Body of pancreas (tissue), 4 donors: Measurements from ENCODE around the gene ERC2. TPM values are rescaled to one million over a fixed set of nuclear protein-coding genes. Genes with fewer than 3 reads are reported as not detected.

Experiments
- ATAC-seq: fragments of 150-250 bp; one replicate; pipeline ENCODE4 v1.9.1; 2016
- DNase-seq, 4 donors: peaks; one replicate each; pipeline ENCODE4 v3.0.0-alpha.2; 2019
- H3K27ac ChIP-seq, 4 donors: fragments of 200-600 bp; sonication (generic); 1 replicate in 3 of 4; 2 replicates in 1 of 4; pipeline versions ENCODE4 v1.5.1 to v1.6.1; 2016 to 2019; ENCODE audit warnings: mild to moderate bottlenecking in 1 of 4, mixed read lengths in 1 of 4, moderate library complexity in 1 of 4
- H3K27me3 ChIP-seq, 2 donors: fragments of 200-600 bp; sonication (generic); one replicate each; pipeline ENCODE4 v1.6.0; 2016; ENCODE audit warnings: mild to moderate bottlenecking in 1 of 2
- H3K36me3 ChIP-seq, 2 donors: fragments of 200-600 bp; sonication (generic); replicated peaks in 1 of 2; 2 replicates each; pipeline ENCODE4 v1.5.1; 2016; ENCODE audit warnings: low read depth in 2 of 2; ENCODE audit not compliant: insufficient read depth in 1 of 2
- H3K4me1 ChIP-seq: fragments of 200-600 bp; sonication (generic); one replicate; pipeline ENCODE4 v1.6.0; 2016
- H3K4me3 ChIP-seq, 2 donors: fragments of 200-600 bp; sonication (generic); 1 replicate in 1 of 2; 2 replicates in 1 of 2; pipeline ENCODE4 v1.5.1; 2016 to 2019
- H3K9me3 ChIP-seq, 3 donors: fragments of 200-600 bp; sonication (generic); 1 replicate in 2 of 3; 2 replicates in 1 of 3; pipeline ENCODE4 v1.5.1; 2016
- POLR2A ChIP-seq, 3 donors: fragments of 450-650 bp; IDR thresholded peaks; one replicate each; pipeline ENCODE4 v1.6.1; 2016; ENCODE audit warnings: antibody characterized with exemption in 3 of 3, mild to moderate bottlenecking in 2 of 3
- WGBS, 2 donors: methylation state at CpG; one replicate each; pipeline ENCODE4 v1.1.5; 2017; 5-methylcytosine and 5-hydroxymethylcytosine counted together
- intact Hi-C: fragments of 100-400 bp; cut with DNase I; formaldehyde crosslinking; loops from one replicate; pipeline ENCODE4 v1.15.1; 2023
- total RNA-seq, 2 donors: library from RNA; depleted of rRNA; stranded (reverse); fragments of >200 nt; gene quantifications; one replicate each; pipeline ENCODE4 v1.1.0, GENCODE V29; 2016
- TF ChIP-seq, protein P1 (sequence below), 7 experiments: fragments of 450-650 bp in 4 of 7; fragments of 200-600 bp in 3 of 7; sonication (generic) in 3 of 7; IDR thresholded peaks; one replicate each; pipeline ENCODE4 v1.5.1; 2016 to 2019; ENCODE audit warnings: antibody characterized with exemption in 7 of 7

The ERC2 gene
- total RNA-seq, 2 donors from 2014 or later = 4.0 to 4.7 TPM

DNA sequence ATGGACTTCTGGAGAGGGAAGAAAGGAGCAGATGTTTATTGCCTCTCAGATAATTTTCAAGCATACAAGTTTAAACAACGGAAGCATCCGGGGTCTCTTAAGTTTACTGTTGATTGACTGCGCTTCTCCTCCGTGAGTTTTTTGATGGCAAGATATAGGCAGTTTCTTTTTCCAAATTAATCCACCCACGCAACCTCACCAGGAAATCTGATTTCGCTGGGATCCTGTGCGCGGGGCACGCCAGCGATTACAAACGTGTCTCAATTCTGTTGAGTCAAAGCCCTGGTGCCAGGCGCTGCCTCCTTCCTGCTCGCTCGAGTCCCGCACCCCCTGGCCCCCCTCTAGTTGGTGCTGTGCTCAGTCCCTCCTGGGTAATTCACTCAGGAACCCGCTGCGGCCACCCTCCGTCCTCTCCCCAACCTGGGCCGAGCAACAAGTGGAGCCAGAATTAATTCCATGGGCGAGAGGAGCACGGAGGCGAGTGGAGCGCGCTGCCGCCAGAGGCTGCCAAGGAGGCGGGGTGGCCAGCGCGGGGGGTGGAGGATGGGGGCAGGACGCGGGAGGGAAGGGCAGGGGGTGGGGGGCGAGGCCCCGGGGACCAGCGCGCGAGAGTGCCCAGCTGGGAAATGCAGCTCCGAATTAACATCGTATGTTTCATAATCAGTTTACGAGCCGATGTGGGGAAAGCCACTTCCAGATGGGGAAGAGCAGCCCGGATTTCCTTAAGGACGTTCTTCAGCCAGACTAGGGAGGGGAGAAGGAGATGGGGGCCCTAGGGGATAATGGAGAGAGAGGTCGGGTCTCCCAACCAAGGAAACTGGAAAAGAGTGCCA is 987.1 kb downstream of the ERC2 start:
- peaks cover 51% of the 10 kb centered on the region for H3K4me1 ChIP-seq
- ATAC-seq (peak; percentile 21), DNase-seq (peak in 3 of 4 donors; percentile 38 to 57 (median 40))
- no peaks in the 10 kb centered on the region for H3K36me3 ChIP-seq
- WGBS, 2 donors = 3 to 5% methylated on average over 33 to 42 of the region's 42 CpGs
- intact Hi-C loops = no loop called here
- no peak for TF ChIP-seq POLR2A (IDR thresholded peaks at IDR 0.05)
- TF ChIP-seq, protein P1, sequence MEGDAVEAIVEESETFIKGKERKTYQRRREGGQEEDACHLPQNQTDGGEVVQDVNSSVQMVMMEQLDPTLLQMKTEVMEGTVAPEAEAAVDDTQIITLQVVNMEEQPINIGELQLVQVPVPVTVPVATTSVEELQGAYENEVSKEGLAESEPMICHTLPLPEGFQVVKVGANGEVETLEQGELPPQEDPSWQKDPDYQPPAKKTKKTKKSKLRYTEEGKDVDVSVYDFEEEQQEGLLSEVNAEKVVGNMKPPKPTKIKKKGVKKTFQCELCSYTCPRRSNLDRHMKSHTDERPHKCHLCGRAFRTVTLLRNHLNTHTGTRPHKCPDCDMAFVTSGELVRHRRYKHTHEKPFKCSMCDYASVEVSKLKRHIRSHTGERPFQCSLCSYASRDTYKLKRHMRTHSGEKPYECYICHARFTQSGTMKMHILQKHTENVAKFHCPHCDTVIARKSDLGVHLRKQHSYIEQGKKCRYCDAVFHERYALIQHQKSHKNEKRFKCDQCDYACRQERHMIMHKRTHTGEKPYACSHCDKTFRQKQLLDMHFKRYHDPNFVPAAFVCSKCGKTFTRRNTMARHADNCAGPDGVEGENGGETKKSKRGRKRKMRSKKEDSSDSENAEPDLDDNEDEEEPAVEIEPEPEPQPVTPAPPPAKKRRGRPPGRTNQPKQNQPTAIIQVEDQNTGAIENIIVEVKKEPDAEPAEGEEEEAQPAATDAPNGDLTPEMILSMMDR (IDR thresholded peaks at IDR 0.05) = no peak
- no peaks in the 10 kb centered on the region for H3K9me3 ChIP-seq
- H3K27ac ChIP-seq = no peak overlapping the region
- H3K27me3 ChIP-seq = no peaks in the 10 kb centered on the region
- peak overlapping the region; percentile 3 to 8 for H3K4me3 ChIP-seq

DNA sequence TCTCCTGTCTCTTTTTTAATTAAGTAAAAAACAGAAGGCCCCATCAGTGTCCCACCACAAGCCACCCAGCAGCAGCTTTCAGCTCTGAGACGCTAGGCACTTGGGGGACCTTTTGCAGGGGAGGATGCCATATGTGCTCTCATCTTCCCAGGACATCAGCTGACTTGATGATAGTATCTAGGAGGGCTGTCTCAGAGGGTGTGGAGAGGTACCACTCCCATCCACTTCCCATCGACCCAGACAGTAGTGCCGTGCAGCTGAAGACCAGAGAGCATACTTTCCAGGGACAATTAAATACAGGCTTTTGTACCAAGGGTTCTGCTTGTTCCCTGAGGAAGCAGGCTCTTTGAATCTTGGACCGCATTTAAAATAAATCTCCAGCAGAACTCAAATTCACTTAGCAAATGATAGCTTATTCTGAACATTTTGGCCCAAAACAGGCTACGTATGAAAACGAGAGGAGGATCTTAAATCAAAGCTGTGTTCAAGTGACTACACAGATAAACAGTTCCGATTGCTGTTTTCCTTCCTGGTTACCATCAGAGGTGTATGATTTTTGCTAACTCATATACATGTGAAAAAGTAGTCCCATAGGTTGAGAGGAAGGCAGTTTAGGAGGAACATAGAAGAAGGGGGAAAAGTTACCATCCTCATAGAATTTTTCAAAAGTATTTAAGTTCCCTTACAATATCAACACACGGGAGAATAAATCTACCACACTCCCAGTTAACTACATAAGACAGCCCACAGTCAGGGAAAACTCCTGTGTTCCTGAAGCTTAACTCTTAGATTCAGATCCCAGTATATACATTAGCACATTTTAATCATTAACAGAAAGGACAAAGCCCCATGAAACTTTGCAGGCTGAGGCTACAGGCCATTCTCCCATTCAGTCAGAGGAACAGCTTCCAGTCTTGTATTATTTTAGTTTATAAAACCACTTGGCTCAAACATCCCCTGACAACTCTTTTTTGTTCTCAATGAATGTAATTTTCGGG is 990.7 kb downstream of the ERC2 start:
- Histone ChIP-seq H3K4me1 (peaks cover 23% of the 10 kb centered on the region), H3K27ac (no peak overlapping the region), H3K36me3 (no peaks in the 10 kb centered on the region), H3K9me3 (no peaks in the 10 kb centered on the region), H3K27me3 (no peaks in the 10 kb centered on the region), H3K4me3 (no peak overlapping the region)
- intact Hi-C loops = loop anchor here (10.0 kb wide), 1 partner anchor 427 kb away; no protein-coding TSS in a partner anchor
- TF ChIP-seq, protein P1 (IDR thresholded peaks at IDR 0.05) = no peak
- no peak for TF ChIP-seq POLR2A (IDR thresholded peaks at IDR 0.05)
- ATAC-seq (no peak), DNase-seq (no peak)
- 73 to 85% methylated on average over 9 of the region's 9 CpGs for WGBS, 2 donors

DNA sequence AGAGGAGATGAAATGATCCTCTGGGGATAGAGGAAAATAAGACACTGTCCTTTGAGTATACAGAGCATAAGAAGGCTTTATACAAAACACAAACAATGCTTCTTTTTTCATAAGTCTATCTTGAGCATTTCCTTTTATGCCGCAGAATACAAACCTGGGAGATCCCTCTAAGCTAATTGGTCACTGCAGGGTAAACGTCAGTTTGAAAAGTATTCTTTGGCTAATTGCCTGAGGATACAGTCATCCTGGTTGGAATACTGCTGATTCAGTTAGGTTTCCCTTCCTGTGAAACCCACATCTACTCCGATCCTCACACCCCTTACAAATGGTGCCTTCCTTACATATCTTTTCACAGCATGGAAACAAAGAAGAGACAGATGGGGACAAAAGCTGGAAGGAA is 991.8 kb downstream of the ERC2 start:
- TF ChIP-seq, protein P1 (IDR thresholded peaks at IDR 0.05) = no peak
- no peak for TF ChIP-seq POLR2A (IDR thresholded peaks at IDR 0.05)
- intact Hi-C loops = loop anchor here (10.0 kb wide), 1 partner anchor 428 kb away; no protein-coding TSS in a partner anchor
- no peaks in the 10 kb centered on the region for H3K27me3 ChIP-seq
- no peak overlapping the region for H3K27ac ChIP-seq
- H3K9me3 ChIP-seq = no peaks in the 10 kb centered on the region
- no peaks in the 10 kb centered on the region for H3K36me3 ChIP-seq
- WGBS, 2 donors = 78 to 87% methylated on average over 3 of the region's 3 CpGs
- ATAC-seq = no peak
- H3K4me1 ChIP-seq = peaks cover 12% of the 10 kb centered on the region
- H3K4me3 ChIP-seq = no peak overlapping the region
- DNase-seq = no peak

DNA sequence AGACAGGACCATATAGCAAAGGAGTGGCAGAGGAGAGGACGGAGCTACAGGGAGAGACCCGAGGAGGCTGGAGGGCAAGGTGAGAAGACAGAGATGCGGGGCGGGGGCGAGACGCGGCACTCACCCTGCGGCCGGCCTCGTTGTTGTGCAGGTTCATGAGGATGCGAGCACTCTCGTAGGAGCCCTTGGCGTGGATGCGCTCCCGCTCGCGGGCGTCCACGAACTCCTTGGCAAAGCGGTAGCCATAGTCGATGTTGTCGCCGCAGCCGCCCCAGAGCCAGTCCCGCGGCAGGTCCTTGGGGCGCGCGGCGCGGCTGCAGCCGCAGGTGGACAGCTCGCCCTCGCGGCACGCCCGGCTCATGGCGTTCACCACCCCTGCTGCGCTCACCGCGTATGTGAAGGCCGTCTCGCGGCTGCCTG is 994.0 kb downstream of the ERC2 start:
- ATAC-seq = no peak

More for the DNA sequence above, 994.0 kb downstream of the ERC2 start:
- Histone ChIP-seq H3K27ac (no peak overlapping the region), H3K27me3 (no peaks in the 10 kb centered on the region), H3K9me3 (no peaks in the 10 kb centered on the region), H3K4me1 (no peaks in the 10 kb centered on the region), H3K36me3 (no peaks in the 10 kb centered on the region), H3K4me3 (no peak overlapping the region)
- 51 to 54% methylated on average over 22 to 34 of the region's 44 CpGs for WGBS, 2 donors
- intact Hi-C loops = loop anchor here (10.0 kb wide), 1 partner anchor 431 kb away; no protein-coding TSS in a partner anchor
- TF ChIP-seq, protein P1 (IDR thresholded peaks at IDR 0.05) = no peak
- TF ChIP-seq POLR2A (IDR thresholded peaks at IDR 0.05) = no peak
- no peak for DNase-seq
